ENCODE measurements around the gene ZBTB42. TPM values are rescaled to one million over a fixed set of nuclear protein-coding genes. Genes with fewer than 3 reads are reported as not detected.

Gene ZBTB42
- total RNA-seq, 1 experiment from 2014 or later, result 1.4 TPM

GRCh38 chr14:104777808-104778249 is 23.1 kb upstream of the ZBTB42 start:
- H3K27ac ChIP-seq (ENCODE audit: low read depth, low read length, poor library complexity, severe bottlenecking), result no peak overlapping the region
- no peaks in the 10 kb centered on the region for H3K9me3 ChIP-seq (ENCODE audit: low read depth, low read length, poor library complexity, severe bottlenecking)
- peaks cover 27% of the 10 kb centered on the region for H3K36me3 ChIP-seq (ENCODE audit: insufficient read depth, low read length, poor library complexity, severe bottlenecking)
- no peaks in the 10 kb centered on the region for H3K27me3 ChIP-seq (replicated peaks; ENCODE audit: insufficient read depth, low read depth, low read length, poor library complexity)
- H3K4me3 ChIP-seq (ENCODE audit: low read depth, low read length, poor library complexity, severe bottlenecking), result no peak overlapping the region
- TF ChIP-seq CTCF (conservative IDR thresholded peaks at IDR 0.05; ENCODE audit: low read depth, low read length) (no peak), EZH2 (IDR thresholded peaks at IDR 0.05; ENCODE audit: borderline replicate concordance, low read depth, low read length, poor library complexity, severe bottlenecking) (no peak)
- intact Hi-C loops (cut with micrococcal nuclease; ENCODE audit: unreplicated experiment), result no loop called here
- DNase-seq (ENCODE audit: low spot score), result no peak
- ChIA-PET CTCF (no interaction called here), POLR2A (ENCODE audit: low non-redundant PET) (interaction anchor here (0.5 kb wide), 1 partner anchor 285 kb away, joined by 5 read pairs; no protein-coding TSS in a partner anchor)
- BruUV-seq (replicated peaks), result no TSS peak
- H3K4me1 ChIP-seq (ENCODE audit: insufficient read depth, low read length, poor library complexity, severe bottlenecking), result no peaks in the 10 kb centered on the region

GRCh38 chr14:104778694-104779331 is 22.1 kb upstream of the ZBTB42 start:
- TF ChIP-seq EZH2 (IDR thresholded peaks at IDR 0.05; ENCODE audit: borderline replicate concordance, low read depth, low read length, poor library complexity, severe bottlenecking), result no peak
- TF ChIP-seq CTCF (conservative IDR thresholded peaks at IDR 0.05; ENCODE audit: low read depth, low read length), result no peak
- no peak overlapping the region for H3K4me3 ChIP-seq (ENCODE audit: low read depth, low read length, poor library complexity, severe bottlenecking)
- BruUV-seq (replicated peaks), result no TSS peak
- intact Hi-C loops (cut with micrococcal nuclease; ENCODE audit: unreplicated experiment), result no loop called here
- ChIA-PET CTCF (no interaction called here), POLR2A (ENCODE audit: low non-redundant PET) (interaction anchor here (1.0 kb wide), 1 partner anchor 11 kb away, joined by 3 read pairs; no protein-coding TSS in a partner anchor)
- H3K36me3 ChIP-seq (ENCODE audit: insufficient read depth, low read length, poor library complexity, severe bottlenecking), result peaks cover 20% of the 10 kb centered on the region
- no peaks in the 10 kb centered on the region for H3K4me1 ChIP-seq (ENCODE audit: insufficient read depth, low read length, poor library complexity, severe bottlenecking)
- no peaks in the 10 kb centered on the region for H3K27me3 ChIP-seq (replicated peaks; ENCODE audit: insufficient read depth, low read depth, low read length, poor library complexity)
- H3K9me3 ChIP-seq (ENCODE audit: low read depth, low read length, poor library complexity, severe bottlenecking), result no peaks in the 10 kb centered on the region
- no peak overlapping the region for H3K27ac ChIP-seq (ENCODE audit: low read depth, low read length, poor library complexity, severe bottlenecking)
- no peak for DNase-seq (ENCODE audit: low spot score)

- BruUV-seq (replicated peaks), result no TSS peak
- peaks cover 14% of the 10 kb centered on the region for H3K36me3 ChIP-seq (ENCODE audit: insufficient read depth, low read length, poor library complexity, severe bottlenecking)
- no peaks in the 10 kb centered on the region for H3K4me1 ChIP-seq (ENCODE audit: insufficient read depth, low read length, poor library complexity, severe bottlenecking)
- ChIA-PET CTCF (interaction anchor here (0.7 kb wide), 1 partner anchor 9 kb away, joined by 3 read pairs; no protein-coding TSS in a partner anchor), POLR2A (ENCODE audit: low non-redundant PET) (interaction anchor here (1.0 kb wide), 1 partner anchor 10 kb away, joined by 3 read pairs; no protein-coding TSS in a partner anchor)
- no peak overlapping the region for H3K4me3 ChIP-seq (ENCODE audit: low read depth, low read length, poor library complexity, severe bottlenecking)
- no peak for TF ChIP-seq CTCF (conservative IDR thresholded peaks at IDR 0.05; ENCODE audit: low read depth, low read length)
- intact Hi-C loops (cut with micrococcal nuclease; ENCODE audit: unreplicated experiment), result no loop called here
- H3K27ac ChIP-seq (ENCODE audit: low read depth, low read length, poor library complexity, severe bottlenecking), result no peak overlapping the region
- no peak for DNase-seq (ENCODE audit: low spot score)
- no peaks in the 10 kb centered on the region for H3K9me3 ChIP-seq (ENCODE audit: low read depth, low read length, poor library complexity, severe bottlenecking)
- no peaks in the 10 kb centered on the region for H3K27me3 ChIP-seq (replicated peaks; ENCODE audit: insufficient read depth, low read depth, low read length, poor library complexity)
These were observed 21.0 kb upstream of the ZBTB42 start for GRCh38 chr14:104779776-104780512.
